Tibial artery (tissue), 4 donors: ENCODE results near the gene MIEF1.

Experiments used
- DNase-seq, 2 donors: peaks; one replicate each; pipeline ENCODE4 v3.0.0-alpha.2; 2019
- H3K27ac ChIP-seq, 2 donors: fragments of 200-600 bp; sonication (generic) in 1 of 2; 1 replicate in 1 of 2; 2 replicates in 1 of 2; pipeline ENCODE4 v1.5.1; 2018 to 2019; ENCODE audit warnings: mild to moderate bottlenecking in 1 of 2
- H3K27me3 ChIP-seq, 2 donors: fragments of 200-600 bp; sonication (generic) in 1 of 2; one replicate each; pipeline versions ENCODE4 v1.5.1 to v1.6.0; 2016 to 2019
- H3K36me3 ChIP-seq, 3 donors: fragments of 200-600 bp; sonication (generic) in 2 of 3; one replicate each; pipeline ENCODE4 v1.5.1; 2016 to 2019; ENCODE audit warnings: mild to moderate bottlenecking in 2 of 3
- H3K4me1 ChIP-seq, 4 donors: fragments of 200-600 bp; sonication (generic) in 2 of 4; 1 replicate in 3 of 4; 2 replicates in 1 of 4; pipeline ENCODE4 v1.5.1; 2016 to 2019
- H3K4me3 ChIP-seq, 2 donors: fragments of 200-600 bp; sonication (generic) in 1 of 2; 1 replicate in 1 of 2; 2 replicates in 1 of 2; pipeline ENCODE4 v1.5.1; 2018 to 2019; ENCODE audit warnings: mild to moderate bottlenecking in 2 of 2
- H3K9me3 ChIP-seq, 3 donors: fragments of 200-600 bp; sonication (generic) in 1 of 3; one replicate each; pipeline ENCODE4 v1.5.1; 2016 to 2019
- intact Hi-C: fragments of 100-400 bp; cut with DNase I; formaldehyde crosslinking; loops from one replicate; pipeline ENCODE4 v1.15.0; 2023; ENCODE audit warnings: low total_unique reads
- TF ChIP-seq, protein P1 (sequence below), 2 experiments: fragments of 200-600 bp in 1 of 2; fragments of 450-650 bp in 1 of 2; IDR thresholded peaks; one replicate each; pipeline ENCODE4 v1.5.1; 2017 to 2019; ENCODE audit warnings: antibody characterized with exemption in 2 of 2, mild to moderate bottlenecking in 1 of 2, moderate library complexity in 1 of 2

Gene MIEF1

DNA sequence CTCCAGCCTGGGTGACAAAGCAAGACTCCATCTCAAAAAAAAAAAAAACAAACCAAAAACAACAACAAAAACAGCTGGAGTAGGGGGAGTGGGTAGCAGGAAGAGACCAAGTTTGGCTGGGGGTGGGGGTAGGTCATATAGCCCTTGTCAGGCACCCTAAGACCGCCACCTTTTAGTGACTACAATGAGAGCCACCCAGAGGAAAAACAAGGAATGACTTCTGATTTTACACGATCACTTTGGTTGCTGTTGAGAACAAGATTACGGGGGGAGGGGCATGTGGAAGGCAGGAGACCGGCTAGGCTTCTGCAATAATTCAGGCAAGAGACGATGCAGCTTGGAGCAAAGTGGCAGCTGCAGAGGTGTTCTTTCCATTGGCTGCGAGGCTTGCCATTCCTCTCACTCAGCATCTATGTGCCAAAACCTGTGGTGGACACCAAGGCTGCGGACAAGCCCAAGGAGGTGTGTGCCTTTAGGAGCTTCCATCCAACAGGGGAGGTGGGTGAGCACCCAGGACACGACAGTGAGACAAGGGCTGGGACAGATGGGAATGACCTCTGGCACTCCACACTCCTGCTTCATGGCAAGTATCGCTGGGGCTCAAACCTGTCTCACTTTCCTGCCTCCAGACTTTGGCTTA is 28.7 kb downstream of the MIEF1 start:
- no peak for DNase-seq
- H3K4me1 ChIP-seq, result peaks cover 9 to 67% (median 52%) of the 10 kb centered on the region in 4 donors

DNA sequence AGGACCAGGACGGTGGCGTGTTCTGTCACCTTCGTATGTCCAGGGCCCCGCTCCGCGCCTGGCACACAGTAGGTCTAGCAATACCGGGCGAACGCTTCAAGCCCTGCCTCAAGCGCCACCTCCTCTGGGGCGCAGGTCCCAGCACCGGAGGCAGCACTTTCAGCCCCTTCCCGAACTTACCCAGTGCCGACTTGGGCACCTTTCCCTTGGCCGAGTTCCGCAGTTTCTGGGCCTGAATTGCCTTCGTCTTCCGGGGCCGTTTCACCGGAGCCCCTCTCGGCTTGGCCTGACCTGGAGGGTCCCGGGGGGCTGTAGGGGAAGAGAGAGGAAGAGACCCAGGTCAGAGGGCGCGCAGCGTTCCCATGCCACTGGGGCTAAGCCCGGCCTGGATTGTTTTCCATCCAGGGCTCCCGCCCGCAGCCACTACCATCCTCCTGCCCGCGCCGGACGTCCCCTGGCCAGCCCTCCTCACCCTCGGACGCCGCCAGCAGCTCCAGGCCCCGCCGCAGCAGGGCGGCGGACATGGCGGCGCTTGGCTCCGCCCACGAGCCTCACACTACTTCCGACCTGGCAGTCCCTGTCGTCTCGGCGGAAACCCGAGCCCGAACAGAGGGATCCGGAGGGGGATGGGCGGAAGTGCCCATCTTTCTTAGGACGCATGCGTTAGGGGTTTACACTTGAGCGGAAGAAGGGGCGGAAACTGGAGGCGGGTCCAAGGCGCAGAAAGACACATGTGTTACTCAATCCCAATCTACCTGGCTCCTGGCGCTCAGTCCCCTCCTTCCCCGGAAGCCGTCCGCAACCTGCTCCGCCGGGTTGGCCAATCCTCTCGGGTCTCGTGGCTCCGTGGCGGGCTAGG is 30.4 kb downstream of the MIEF1 start, which contains the start of gene RPS19BP1:
Gene RPS19BP1 (minus strand): TSS at position 534 of the 859 bp plus-strand sequence. CDS start 10 bp downstream, at position 524.
- intact Hi-C loops, result loop anchor here (10.0 kb wide), 1 partner anchor 812 kb away; the partner anchor contains the start of gene ADSL
- TF ChIP-seq, protein P1, sequence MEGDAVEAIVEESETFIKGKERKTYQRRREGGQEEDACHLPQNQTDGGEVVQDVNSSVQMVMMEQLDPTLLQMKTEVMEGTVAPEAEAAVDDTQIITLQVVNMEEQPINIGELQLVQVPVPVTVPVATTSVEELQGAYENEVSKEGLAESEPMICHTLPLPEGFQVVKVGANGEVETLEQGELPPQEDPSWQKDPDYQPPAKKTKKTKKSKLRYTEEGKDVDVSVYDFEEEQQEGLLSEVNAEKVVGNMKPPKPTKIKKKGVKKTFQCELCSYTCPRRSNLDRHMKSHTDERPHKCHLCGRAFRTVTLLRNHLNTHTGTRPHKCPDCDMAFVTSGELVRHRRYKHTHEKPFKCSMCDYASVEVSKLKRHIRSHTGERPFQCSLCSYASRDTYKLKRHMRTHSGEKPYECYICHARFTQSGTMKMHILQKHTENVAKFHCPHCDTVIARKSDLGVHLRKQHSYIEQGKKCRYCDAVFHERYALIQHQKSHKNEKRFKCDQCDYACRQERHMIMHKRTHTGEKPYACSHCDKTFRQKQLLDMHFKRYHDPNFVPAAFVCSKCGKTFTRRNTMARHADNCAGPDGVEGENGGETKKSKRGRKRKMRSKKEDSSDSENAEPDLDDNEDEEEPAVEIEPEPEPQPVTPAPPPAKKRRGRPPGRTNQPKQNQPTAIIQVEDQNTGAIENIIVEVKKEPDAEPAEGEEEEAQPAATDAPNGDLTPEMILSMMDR (IDR thresholded peaks at IDR 0.05), result no peak
- H3K27me3 ChIP-seq, result no peaks in the 10 kb centered on the region
- peak within 1 kb of the TSS; percentile 79 to 94 for H3K4me3 ChIP-seq
- H3K36me3 ChIP-seq, result peaks cover 0 to 35% (median 0%) of the 10 kb centered on the region in 3 donors
- DNase-seq, result peak; percentile 99 to 100
- H3K9me3 ChIP-seq, result no peaks in the 10 kb centered on the region
- H3K27ac ChIP-seq, result peak within 1 kb of the TSS; percentile 90 to 97
- peaks cover 9 to 58% (median 51%) of the 10 kb centered on the region in 4 donors for H3K4me1 ChIP-seq

More for the DNA sequence above, 28.7 kb downstream of the MIEF1 start:
- intact Hi-C loops, result loop anchor here (10.0 kb wide), 1 partner anchor 814 kb away; the partner anchor contains the start of gene ADSL
- Histone ChIP-seq H3K27me3 (no peaks in the 10 kb centered on the region), H3K36me3 (peaks cover 0 to 48% (median 0%) of the 10 kb centered on the region in 3 donors), H3K4me3 (no peak overlapping the region), H3K27ac (no peak overlapping the region), H3K9me3 (no peaks in the 10 kb centered on the region)
- TF ChIP-seq, protein P1 (IDR thresholded peaks at IDR 0.05), result peak in 1 of 2 experiments; percentile 3

DNA sequence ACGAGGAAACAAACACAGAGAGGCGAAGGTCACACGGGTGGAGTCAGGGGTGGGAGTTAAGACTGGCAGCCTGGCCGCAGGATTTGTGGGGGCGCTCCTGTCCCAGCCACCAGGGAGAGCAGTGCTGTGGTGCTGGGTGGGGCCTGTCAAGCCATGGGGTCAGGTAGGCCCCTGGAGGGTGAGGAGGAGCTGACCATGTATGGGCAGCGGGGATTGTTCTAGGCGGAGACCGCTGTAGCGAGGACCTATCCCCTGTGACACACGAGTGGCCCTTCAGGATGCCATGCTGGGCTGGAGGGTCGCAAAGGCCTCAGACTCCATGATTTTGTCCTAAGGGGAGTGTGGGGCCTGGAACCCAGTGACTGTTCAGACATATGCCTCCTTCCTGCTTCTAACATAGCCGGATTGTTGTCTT is 32.0 kb downstream of the MIEF1 start:
- Histone ChIP-seq H3K27me3 (no peaks in the 10 kb centered on the region), H3K27ac (no peak overlapping the region), H3K9me3 (no peaks in the 10 kb centered on the region), H3K36me3 (peaks cover 0 to 19% (median 0%) of the 10 kb centered on the region in 3 donors), H3K4me1 (peaks cover 4 to 42% (median 35%) of the 10 kb centered on the region in 4 donors), H3K4me3 (no peak overlapping the region)
- no peak for DNase-seq
- TF ChIP-seq, protein P1 (IDR thresholded peaks at IDR 0.05), result no peak
- intact Hi-C loops, result loop anchor here (10.0 kb wide), 1 partner anchor 811 kb away; the partner anchor contains the start of gene ADSL

DNA sequence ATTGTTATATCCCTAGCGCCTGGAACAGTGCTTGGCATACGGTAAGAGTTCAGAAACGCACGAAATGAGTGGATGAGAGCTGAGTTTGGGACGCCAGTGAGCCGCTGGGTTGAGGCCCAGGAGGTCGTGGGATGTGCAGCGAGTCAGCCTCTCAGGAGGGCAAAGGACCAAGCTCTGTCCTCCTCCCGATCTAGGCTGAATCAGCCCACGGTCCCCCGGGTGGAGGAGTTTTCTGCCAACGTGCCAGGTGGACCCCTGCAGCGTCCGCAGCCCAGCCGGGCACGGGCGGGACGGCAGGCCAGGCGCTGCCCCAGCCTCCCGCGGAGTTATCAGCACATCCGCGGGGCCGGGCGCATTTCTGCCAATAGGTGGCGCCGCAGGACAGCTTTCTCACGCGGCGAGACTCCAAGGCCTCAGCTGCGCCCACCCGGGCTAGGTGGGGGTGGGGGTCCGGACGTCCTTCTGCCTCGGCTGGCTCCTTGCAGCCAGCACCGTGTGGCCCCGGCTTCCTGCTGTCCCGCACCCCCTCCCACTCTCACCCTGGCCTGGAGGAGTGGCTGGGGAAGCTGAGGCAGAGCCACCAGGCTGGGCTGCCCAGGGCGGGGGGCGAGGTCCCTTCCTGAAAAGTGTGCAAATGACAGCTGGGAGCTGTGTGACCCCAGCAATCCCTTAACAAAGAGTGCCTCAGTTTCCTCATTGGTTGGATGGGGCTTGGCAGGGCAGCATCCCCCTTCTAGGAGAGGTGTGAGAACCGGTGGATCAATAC is 32.7 kb downstream of the MIEF1 start:
- peaks cover 0 to 12% (median 0%) of the 10 kb centered on the region in 3 donors for H3K36me3 ChIP-seq
- H3K9me3 ChIP-seq, result no peaks in the 10 kb centered on the region
- no peaks in the 10 kb centered on the region for H3K27me3 ChIP-seq
- peaks cover 0 to 35% (median 28%) of the 10 kb centered on the region in 4 donors for H3K4me1 ChIP-seq
- DNase-seq, result peak; percentile 78 to 86
- intact Hi-C loops, result loop anchor here (5.0 to 10.0 kb wide), 2 partner anchors 493 to 810 kb away; partner anchors contain the start of gene ADSL
- TF ChIP-seq, protein P1 (IDR thresholded peaks at IDR 0.05), result peak; percentile 90 to 91
- no peak overlapping the region for H3K27ac ChIP-seq
- no peak overlapping the region for H3K4me3 ChIP-seq

DNA sequence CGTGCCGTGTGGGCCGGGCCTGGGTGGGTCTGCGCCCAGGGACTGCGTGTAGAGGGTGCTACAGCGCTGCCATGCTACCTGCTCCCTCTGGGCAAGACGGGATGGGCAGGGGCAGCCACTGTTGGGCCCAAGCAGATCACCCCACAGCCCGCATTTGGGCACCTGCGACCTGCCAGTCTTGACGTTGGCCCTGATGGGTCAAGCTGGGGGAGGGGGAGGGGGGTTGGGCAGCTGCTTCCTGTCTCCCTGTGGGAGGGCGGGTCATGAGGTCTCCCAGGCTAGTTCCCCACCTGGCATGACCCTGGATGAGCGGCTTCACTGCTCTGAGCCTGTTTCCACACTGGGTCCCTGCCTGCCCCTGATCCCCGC is 33.3 kb downstream of the MIEF1 start:
- Histone ChIP-seq H3K9me3 (no peaks in the 10 kb centered on the region), H3K27ac (no peak overlapping the region), H3K4me3 (no peak overlapping the region), H3K36me3 (peaks cover 0 to 6% (median 0%) of the 10 kb centered on the region in 3 donors), H3K27me3 (peaks cover 0 to 3% of the 10 kb centered on the region in 2 donors), H3K4me1 (peaks cover 0 to 29% (median 22%) of the 10 kb centered on the region in 4 donors)
- intact Hi-C loops, result loop anchor here (5.0 to 10.0 kb wide), 2 partner anchors 492 to 809 kb away; partner anchors contain the start of gene ADSL
- TF ChIP-seq, protein P1 (IDR thresholded peaks at IDR 0.05), result no peak
- DNase-seq, result no peak
